Ovary (tissue), 3 donors: ENCODE measurements around the gene CD99L2.

Source experiments
- EP300 ChIP-seq: sonication (generic); formaldehyde crosslinking; IDR thresholded peaks from one replicate; pipeline ENCODE4 v1.6.1; 2017; ENCODE audit warnings: antibody characterized with exemption
- POLR2A ChIP-seq: fragments of 450-650 bp; IDR thresholded peaks from one replicate; pipeline ENCODE4 v1.6.1; 2017; ENCODE audit warnings: antibody characterized with exemption, mild to moderate bottlenecking, moderate library complexity
- TF ChIP-seq, protein P1 (sequence below), 3 donors: fragments of 450-650 bp in 2 of 3; fragments of 200-600 bp in 1 of 3; IDR thresholded peaks; one replicate each; pipeline versions ENCODE4 v1.5.1 to v1.8.0; 2016 to 2022; ENCODE audit warnings: antibody characterized with exemption in 3 of 3, mild to moderate bottlenecking in 1 of 3
- donor health status: DM: no; HTN: no; CAD: no.

DNA sequence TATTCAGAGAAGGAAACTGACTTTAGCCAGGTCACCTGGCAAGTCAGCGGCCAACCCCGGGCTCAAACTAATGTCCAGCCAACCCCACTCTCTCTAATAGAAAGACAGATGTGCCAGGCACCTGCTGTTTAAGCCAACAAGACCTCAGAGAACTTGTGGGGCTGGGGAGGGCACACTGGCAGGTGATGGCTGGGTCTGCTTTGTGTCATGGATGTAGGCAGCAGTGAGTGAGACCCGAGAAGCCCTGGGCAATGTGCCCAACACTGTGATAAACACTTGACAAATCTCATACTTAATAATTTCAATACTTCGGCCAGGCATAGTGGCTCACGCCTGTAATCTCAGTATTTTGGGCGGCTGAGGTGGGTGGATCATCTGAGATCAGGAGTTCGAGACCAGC, 9.0 kb upstream of the CD99L2 start:
- TF ChIP-seq EP300 (no peak), POLR2A (no peak)
- TF ChIP-seq, protein P1, sequence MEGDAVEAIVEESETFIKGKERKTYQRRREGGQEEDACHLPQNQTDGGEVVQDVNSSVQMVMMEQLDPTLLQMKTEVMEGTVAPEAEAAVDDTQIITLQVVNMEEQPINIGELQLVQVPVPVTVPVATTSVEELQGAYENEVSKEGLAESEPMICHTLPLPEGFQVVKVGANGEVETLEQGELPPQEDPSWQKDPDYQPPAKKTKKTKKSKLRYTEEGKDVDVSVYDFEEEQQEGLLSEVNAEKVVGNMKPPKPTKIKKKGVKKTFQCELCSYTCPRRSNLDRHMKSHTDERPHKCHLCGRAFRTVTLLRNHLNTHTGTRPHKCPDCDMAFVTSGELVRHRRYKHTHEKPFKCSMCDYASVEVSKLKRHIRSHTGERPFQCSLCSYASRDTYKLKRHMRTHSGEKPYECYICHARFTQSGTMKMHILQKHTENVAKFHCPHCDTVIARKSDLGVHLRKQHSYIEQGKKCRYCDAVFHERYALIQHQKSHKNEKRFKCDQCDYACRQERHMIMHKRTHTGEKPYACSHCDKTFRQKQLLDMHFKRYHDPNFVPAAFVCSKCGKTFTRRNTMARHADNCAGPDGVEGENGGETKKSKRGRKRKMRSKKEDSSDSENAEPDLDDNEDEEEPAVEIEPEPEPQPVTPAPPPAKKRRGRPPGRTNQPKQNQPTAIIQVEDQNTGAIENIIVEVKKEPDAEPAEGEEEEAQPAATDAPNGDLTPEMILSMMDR (IDR thresholded peaks at IDR 0.05), result no peak
